ENCODE results near the gene ISL1.

ISL1 gene

DNA sequence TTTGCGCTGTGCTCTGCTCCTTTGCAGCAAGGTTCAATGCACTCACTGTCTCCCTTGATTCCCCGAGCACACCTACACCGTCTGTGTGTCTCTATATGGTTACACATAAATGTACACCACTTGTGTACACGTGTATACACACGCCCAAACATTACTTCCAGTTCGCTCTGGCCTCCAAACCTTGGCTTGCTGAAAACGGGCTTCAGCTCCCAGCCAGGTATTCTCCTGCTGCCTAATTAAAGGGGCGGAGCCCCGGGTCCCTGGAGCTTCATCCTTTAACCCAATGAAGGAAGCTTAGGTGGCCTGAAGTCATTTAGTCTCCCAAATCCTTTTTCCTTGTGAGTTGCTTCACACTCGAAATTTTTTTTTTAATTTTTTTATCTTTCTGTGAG lies 4.6 kb downstream of the ISL1 start:
- DNase-seq = no peak

- no peak for DNase-seq
Measured at GRCh38 chr5:51388488-51389287, 5.4 kb downstream of the ISL1 start.

GRCh38 chr5:51389288-51389576 lies 6.0 kb downstream of the ISL1 start:
- no peak for DNase-seq

DNA sequence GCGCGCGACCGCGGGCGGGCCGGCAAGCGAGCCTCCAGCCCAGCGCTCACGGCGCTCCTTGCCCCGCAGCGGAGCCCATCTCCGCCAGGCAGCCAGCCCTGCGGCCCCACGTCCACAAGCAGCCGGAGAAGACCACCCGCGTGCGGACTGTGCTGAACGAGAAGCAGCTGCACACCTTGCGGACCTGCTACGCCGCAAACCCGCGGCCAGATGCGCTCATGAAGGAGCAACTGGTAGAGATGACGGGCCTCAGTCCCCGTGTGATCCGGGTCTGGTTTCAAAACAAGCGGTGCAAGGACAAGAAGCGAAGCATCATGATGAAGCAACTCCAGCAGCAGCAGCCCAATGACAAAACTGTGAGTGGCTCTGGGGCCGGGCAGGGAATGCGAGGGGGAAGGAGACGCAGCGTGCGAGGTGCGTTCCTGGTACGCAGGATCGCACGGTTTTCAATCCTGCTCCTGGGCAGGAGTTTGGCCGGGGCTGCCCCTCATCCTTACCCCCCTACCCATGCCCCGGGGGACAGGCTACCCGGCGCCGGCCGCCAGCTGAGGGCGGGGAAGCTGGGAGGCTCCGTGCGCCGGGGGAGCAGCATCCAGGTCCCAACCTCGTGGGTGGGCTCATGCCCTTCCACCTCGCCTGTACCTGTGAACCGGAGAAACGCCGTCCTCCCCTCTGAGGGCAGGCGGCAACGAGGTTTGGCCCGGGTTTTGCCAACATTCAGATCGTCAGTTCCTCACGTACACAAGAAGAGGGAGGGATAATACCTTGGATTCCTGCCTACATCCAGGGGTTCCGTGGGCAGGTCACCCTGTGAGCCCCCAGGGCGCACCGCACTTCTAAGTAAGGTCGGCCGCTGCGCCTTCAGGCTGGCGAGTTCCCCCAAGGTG lies 6.6 kb downstream of the ISL1 start:
- no peak for DNase-seq

GRCh38 chr5:51391175-51391574 lies 7.9 kb downstream of the ISL1 start:
- no peak for DNase-seq

DNA sequence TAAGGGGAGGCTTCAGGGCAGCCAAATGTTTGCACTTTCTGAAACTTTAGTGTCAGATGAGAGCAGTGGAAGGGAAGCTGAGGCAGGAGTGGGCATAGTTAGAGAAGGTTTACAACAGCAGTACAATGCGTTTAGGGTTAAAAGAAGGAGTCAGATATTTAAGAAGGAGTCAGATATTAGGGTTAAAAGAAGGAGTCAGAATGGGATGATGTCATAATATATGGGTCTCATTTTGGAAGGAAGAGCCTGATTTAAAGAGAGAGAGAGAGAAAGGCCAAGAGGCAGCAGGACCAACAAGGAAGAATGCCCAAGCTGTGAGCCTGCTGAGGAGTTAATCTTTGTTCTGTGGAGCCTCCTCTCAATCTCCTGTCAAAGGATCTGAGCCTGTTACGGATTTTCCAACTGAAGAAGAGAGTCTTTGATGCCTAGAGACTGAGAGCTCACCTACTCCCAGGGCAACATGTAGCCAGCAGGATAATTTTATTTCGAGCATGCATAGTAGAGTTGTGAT lies 9.5 kb downstream of the ISL1 start:
- no peak for DNase-seq

- no peak for DNase-seq
Measured at GRCh38 chr5:51394609-51395008, 11.4 kb downstream of the ISL1 start.

DNA sequence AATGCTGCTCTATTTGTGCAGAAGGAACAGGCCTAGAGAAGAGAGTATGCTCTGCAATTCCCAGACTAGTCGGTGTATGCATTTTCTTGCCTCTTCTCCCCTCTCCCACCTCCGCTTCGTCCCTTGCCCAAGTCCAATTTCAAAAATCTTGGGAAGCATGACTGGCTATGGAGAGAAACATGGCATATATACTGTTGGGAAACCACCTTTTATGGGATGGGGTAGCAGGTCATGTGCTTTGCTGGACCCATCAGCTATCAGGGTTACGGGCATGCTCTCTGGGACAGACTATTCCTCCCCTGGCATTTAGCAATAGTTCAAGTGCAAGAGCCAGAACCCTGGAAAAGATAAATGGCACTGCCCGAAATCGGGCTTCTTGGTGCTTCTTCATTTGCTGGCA lies 12.0 kb downstream of the ISL1 start:
- DNase-seq = no peak

GRCh38 chr5:51395666-51396356 lies 12.6 kb downstream of the ISL1 start:
- no peak for DNase-seq

DNA sequence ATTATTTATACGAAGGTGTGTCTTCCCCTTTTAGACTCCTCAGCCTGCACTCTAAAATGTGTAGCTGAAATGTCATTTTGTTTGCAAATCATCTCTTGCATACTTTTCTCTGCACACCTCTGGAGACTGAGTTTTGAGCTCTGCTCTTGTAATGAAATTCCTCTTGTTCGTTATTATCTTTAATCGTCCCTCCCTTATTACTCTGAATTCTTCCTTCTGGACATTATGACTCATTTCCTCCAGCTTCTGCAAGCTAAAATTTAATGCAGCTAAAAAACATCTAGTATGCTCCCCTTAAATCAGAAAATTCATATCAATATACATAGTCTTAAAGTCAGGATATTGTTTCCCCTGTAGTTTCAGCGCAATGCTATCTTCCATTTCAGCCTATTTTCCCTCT lies 13.5 kb downstream of the ISL1 start:
- no peak for DNase-seq

DNA sequence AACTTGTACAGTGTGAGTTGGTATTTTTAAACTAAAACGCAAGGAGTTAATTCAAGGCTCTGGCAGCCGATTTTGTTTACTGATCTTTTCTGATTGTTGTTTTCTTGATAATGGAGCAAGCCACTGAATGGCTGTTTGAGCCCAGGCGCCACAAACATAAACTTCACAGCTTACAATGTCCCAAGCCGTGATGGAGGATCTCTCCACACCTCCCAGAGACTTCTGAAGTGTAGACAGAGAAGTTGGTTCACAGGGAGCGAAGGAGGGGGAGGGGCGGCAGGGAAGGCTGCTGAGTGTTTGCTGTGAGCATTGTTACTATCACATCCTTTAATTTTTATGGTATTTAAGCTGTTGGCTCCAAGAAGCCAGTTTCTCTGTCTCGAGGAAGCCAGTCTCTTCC lies 14.7 kb downstream of the ISL1 start:
- no peak for DNase-seq

- DNase-seq = no peak
Measured at GRCh38 chr5:51398875-51399642, 15.8 kb downstream of the ISL1 start.

DNA sequence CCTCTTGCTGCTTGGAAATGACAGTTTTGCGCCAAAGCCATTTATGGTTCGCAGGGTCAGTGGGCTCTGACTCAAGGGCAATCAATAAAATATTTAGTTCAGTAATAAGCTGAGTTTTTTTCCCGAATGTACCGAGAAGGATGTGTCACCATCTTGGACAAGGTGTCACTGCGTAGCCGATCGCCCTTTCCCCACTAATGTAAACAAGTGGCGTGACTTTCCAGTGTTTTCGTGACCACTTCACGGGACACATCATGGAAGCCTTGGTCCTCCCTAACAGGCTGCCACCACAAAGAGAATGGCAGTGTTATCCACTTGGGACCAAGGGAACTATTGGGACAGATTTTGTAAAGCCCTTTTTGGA lies 16.4 kb downstream of the ISL1 start:
- DNase-seq = no peak

- DNase-seq = no peak
Measured at GRCh38 chr5:51404255-51404654, 21.0 kb downstream of the ISL1 start.

DNA sequence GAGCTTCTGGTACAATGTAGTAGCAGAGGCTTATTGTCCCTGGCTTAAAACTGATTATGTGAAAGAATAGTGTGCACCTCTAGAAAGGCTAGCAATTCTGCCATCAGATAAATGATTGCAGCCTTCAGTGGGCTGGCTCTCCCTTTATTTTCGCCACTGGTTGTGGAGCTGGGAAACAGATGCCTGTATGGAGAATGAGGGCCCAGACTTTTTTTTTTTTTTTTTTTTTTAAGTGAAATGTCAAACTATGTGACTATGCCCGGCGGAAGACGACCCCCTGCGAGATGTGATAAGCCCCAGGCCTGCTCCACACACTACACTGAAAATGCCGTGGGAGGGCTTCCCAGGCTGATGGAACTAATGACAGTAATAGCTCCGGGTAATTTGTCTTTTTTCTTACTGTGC lies 28.7 kb downstream of the ISL1 start:
- no peak for DNase-seq

- DNase-seq = no peak
Measured at GRCh38 chr5:51414516-51414915, 31.3 kb downstream of the ISL1 start.

GRCh38 chr5:51416149-51416548 lies 32.9 kb downstream of the ISL1 start:
- DNase-seq = no peak

GRCh38 chr5:51433052-51433710 lies 49.9 kb downstream of the ISL1 start:
- DNase-seq = no peak

GRCh38 chr5:51439232-51439631 lies 56.0 kb downstream of the ISL1 start:
- no peak for DNase-seq

Measured in stimulated activated CD4-positive, alpha-beta T cell treated with anti-CD3 and anti-CD28 coated beads, Interleukin-12 subunit alpha, Interleukin-12 subunit beta, amount 100 ng/mL, for 4 hours (primary cell).